ENCODE measurements around the gene CYB5D1. TPM values are rescaled to one million over a fixed set of nuclear protein-coding genes. Genes with fewer than 3 reads are reported as not detected.

Gene CYB5D1
- total and polyA plus RNA-seq, 2 donors from 2014 or later, result 14.3 to 20.4 TPM

- Histone ChIP-seq H3K27ac (ENCODE audit: low read depth in 2 of 2, low read length in 2 of 2) (peak overlapping the region; percentile 97 to 99), H3K4me1 (ENCODE audit: control insufficient read depth in 2 of 3, insufficient read depth in 2 of 3, low read depth in 1 of 3, low read length in 3 of 3) (peaks cover 7 to 25% (median 8%) of the 10 kb centered on the region in 3 donors), H3K9ac (ENCODE audit: low read length in 3 of 3) (peak overlapping the region; percentile 53 to 99 (median 83)), H3K27me3 (ENCODE audit: control insufficient read depth, insufficient read depth, low read length) (no peaks in the 10 kb centered on the region), H3K9me3 (ENCODE audit: control insufficient read depth in 2 of 3, insufficient read depth in 1 of 3, low read length in 3 of 3) (no peaks in the 10 kb centered on the region), H3K4me3 (ENCODE audit: low read length in 3 of 3) (peak overlapping the region; percentile 75 to 94 (median 84)), H3K36me3 (ENCODE audit: control insufficient read depth in 2 of 3, insufficient read depth in 3 of 3, low read length in 3 of 3) (peaks cover 0 to 12% (median 9%) of the 10 kb centered on the region in 3 donors)
- TF ChIP-seq, protein P1, sequence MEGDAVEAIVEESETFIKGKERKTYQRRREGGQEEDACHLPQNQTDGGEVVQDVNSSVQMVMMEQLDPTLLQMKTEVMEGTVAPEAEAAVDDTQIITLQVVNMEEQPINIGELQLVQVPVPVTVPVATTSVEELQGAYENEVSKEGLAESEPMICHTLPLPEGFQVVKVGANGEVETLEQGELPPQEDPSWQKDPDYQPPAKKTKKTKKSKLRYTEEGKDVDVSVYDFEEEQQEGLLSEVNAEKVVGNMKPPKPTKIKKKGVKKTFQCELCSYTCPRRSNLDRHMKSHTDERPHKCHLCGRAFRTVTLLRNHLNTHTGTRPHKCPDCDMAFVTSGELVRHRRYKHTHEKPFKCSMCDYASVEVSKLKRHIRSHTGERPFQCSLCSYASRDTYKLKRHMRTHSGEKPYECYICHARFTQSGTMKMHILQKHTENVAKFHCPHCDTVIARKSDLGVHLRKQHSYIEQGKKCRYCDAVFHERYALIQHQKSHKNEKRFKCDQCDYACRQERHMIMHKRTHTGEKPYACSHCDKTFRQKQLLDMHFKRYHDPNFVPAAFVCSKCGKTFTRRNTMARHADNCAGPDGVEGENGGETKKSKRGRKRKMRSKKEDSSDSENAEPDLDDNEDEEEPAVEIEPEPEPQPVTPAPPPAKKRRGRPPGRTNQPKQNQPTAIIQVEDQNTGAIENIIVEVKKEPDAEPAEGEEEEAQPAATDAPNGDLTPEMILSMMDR (IDR thresholded peaks at IDR 0.05; ENCODE audit: borderline replicate concordance, extremely low read depth, insufficient read depth), result no peak
- intact Hi-C loops (cut with DNase I), result no loop called here
- FAIRE-seq (peak; percentile 84), DNase-seq (peak; percentile 92 to 97 (median 96))
These were observed 13.3 kb upstream of the CYB5D1 start for GRCh38 chr17:7844292-7845154.

GRCh38 chr17:7845359-7846062 is 12.3 kb upstream of the CYB5D1 start:
- DNase-seq (peak in 1 of 5 donors; percentile 62), FAIRE-seq (no peak)
- Histone ChIP-seq H3K4me3 (ENCODE audit: low read length in 3 of 3) (peak overlapping the region in 1 of 3 donors; percentile 94), H3K4me1 (ENCODE audit: control insufficient read depth in 2 of 3, insufficient read depth in 2 of 3, low read depth in 1 of 3, low read length in 3 of 3) (peaks cover 7 to 21% (median 8%) of the 10 kb centered on the region in 3 donors), H3K9me3 (ENCODE audit: control insufficient read depth in 2 of 3, insufficient read depth in 1 of 3, low read length in 3 of 3) (no peaks in the 10 kb centered on the region), H3K27me3 (ENCODE audit: control insufficient read depth, insufficient read depth, low read length) (no peaks in the 10 kb centered on the region), H3K27ac (ENCODE audit: low read depth in 2 of 2, low read length in 2 of 2) (peak overlapping the region; percentile 97 to 99), H3K36me3 (ENCODE audit: control insufficient read depth in 2 of 3, insufficient read depth in 3 of 3, low read length in 3 of 3) (peaks cover 0 to 19% (median 17%) of the 10 kb centered on the region in 3 donors), H3K9ac (ENCODE audit: low read length in 3 of 3) (peak overlapping the region in 1 of 3 donors; percentile 58)
- intact Hi-C loops (cut with DNase I), result no loop called here
- TF ChIP-seq, protein P1 (IDR thresholded peaks at IDR 0.05; ENCODE audit: borderline replicate concordance, extremely low read depth, insufficient read depth), result no peak

- no peaks in the 10 kb centered on the region for H3K9me3 ChIP-seq (ENCODE audit: control insufficient read depth in 2 of 3, insufficient read depth in 1 of 3, low read length in 3 of 3)
- DNase-seq, result peak in 1 of 5 donors; percentile 55
- TF ChIP-seq, protein P1 (IDR thresholded peaks at IDR 0.05; ENCODE audit: borderline replicate concordance, extremely low read depth, insufficient read depth), result no peak
- no peak for FAIRE-seq
- no peak overlapping the region for H3K27ac ChIP-seq (ENCODE audit: low read depth in 2 of 2, low read length in 2 of 2)
- H3K4me1 ChIP-seq (ENCODE audit: control insufficient read depth in 2 of 3, insufficient read depth in 2 of 3, low read depth in 1 of 3, low read length in 3 of 3), result peaks cover 2 to 15% (median 8%) of the 10 kb centered on the region in 3 donors
- no peak overlapping the region for H3K9ac ChIP-seq (ENCODE audit: low read length in 3 of 3)
- no peaks in the 10 kb centered on the region for H3K27me3 ChIP-seq (ENCODE audit: control insufficient read depth, insufficient read depth, low read length)
- peaks cover 1 to 25% (median 18%) of the 10 kb centered on the region in 3 donors for H3K36me3 ChIP-seq (ENCODE audit: control insufficient read depth in 2 of 3, insufficient read depth in 3 of 3, low read length in 3 of 3)
- intact Hi-C loops (cut with DNase I), result no loop called here
- no peak overlapping the region for H3K4me3 ChIP-seq (ENCODE audit: low read length in 3 of 3)
These were observed 11.6 kb upstream of the CYB5D1 start for GRCh38 chr17:7846063-7846735.
